Effector memory CD8-positive, alpha-beta T cell (primary cell): ENCODE measurements around the gene CNNM1.

ENCODE experiments used
- ATAC-seq: fragments of 150-1000 bp; cut with Tn5 transposase; replicated peaks from 2 replicates; pipeline ENCODE4 v1.10.0; 2021; ENCODE audit warnings: mild to moderate bottlenecking, moderate library complexity
- DNase-seq, 3 experiments: peaks; one replicate each; pipeline ENCODE4 v3.0.0; 2021
- H3K27ac Mint-ChIP-seq, 2 donors: one replicate each; pipeline ENCODE4 v1.8.0; 2022; ENCODE audit warnings: mild to moderate bottlenecking in 2 of 2, mixed read lengths in 2 of 2, moderate library complexity in 2 of 2
- H3K27me3 Mint-ChIP-seq, 2 donors: one replicate each; pipeline ENCODE4 v1.8.0; 2022; ENCODE audit warnings: mixed read lengths in 2 of 2
- H3K36me3 Mint-ChIP-seq: one replicate; pipeline ENCODE4 v1.8.0; 2022; ENCODE audit warnings: mild to moderate bottlenecking, moderate library complexity, mixed read lengths; ENCODE audit not compliant: insufficient read depth
- H3K4me1 Mint-ChIP-seq, 2 donors: one replicate each; pipeline ENCODE4 v1.8.0; 2022; ENCODE audit warnings: low read depth in 2 of 2, mixed read lengths in 2 of 2
- H3K4me3 Mint-ChIP-seq, 2 donors: one replicate each; pipeline ENCODE4 v1.8.0; 2022; ENCODE audit warnings: mild to moderate bottlenecking in 2 of 2, mixed read lengths in 2 of 2, moderate library complexity in 2 of 2
- H3K9me3 Mint-ChIP-seq, 2 donors: one replicate each; pipeline ENCODE4 v1.8.0; 2022; ENCODE audit warnings: mixed read lengths in 2 of 2

Gene CNNM1

DNA sequence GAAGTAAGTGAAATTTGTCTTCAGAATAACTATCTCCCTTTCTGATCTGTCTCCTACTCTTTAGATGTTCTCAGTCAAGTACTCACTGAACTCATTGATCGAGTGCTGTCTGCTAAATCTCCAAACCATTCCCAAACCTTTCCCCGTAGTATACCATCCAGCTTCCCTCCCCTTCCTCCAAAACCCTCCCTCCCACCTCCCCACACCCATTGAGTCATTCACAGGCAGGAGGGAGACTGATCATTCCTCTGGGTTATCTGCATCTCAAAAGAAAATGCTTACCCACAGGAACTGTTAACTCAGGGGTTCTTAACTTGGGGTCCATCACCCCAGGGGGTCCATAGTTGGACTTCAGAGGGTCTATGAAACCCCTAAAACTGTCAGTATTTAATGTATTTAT is 63.9 kb downstream of the CNNM1 start:
- H3K27me3 Mint-ChIP-seq: peaks cover 8 to 12% of the 10 kb centered on the region in 2 donors
- peak overlapping the region in 1 of 2 donors; percentile 42 for H3K27ac Mint-ChIP-seq
- H3K4me1 Mint-ChIP-seq: peaks cover 2 to 4% of the 10 kb centered on the region in 2 donors
- H3K36me3 Mint-ChIP-seq: peaks cover 9% of the 10 kb centered on the region
- H3K9me3 Mint-ChIP-seq: no peaks in the 10 kb centered on the region
- no peak for ATAC-seq
- no peak for DNase-seq
- no peak overlapping the region for H3K4me3 Mint-ChIP-seq

DNA sequence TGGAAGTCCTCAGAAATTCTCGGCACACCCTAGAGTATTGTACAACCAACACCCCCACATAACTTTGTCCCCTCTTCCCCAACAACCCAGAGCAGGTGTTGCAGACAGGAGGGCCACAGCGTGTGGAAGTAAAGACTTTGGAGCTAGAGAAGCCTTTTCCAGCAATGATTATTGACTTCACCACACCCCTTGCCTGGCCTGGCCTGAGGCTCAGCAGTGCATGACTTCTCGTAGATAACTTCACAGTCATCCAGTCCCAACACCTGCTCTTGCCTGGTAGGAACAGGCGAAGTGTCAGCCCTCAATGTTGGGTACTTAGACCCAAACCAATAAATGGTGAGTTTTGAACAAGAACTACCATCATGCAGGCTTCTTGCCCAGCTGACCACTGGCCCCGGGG is 64.5 kb downstream of the CNNM1 start:
- ATAC-seq: no peak
- H3K4me3 Mint-ChIP-seq: no peak overlapping the region
- H3K36me3 Mint-ChIP-seq: peaks cover 14% of the 10 kb centered on the region
- no peak overlapping the region for H3K27ac Mint-ChIP-seq
- DNase-seq: no peak
- no peaks in the 10 kb centered on the region for H3K9me3 Mint-ChIP-seq
- peaks cover 2 to 4% of the 10 kb centered on the region in 2 donors for H3K4me1 Mint-ChIP-seq
- peaks cover 6 to 12% of the 10 kb centered on the region in 2 donors for H3K27me3 Mint-ChIP-seq

DNA sequence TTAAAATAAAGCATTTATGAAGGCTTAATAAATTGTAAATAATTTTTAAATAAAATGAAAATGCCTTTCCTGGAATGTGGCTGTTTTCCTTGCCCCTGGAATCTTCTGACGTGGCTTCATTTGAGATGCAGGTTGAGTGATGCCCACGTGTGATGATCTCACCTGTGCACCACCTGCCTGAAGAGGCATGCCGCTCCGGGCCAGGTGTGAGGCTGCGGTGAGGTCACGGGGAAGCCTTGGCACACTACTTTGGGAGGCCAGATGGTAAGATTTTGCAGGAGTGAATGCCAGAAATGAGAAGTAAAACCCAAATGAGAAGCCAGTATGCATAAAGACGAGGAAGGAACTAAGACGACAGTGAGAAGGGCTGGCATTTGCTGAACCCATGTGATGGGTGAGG is 65.1 kb downstream of the CNNM1 start:
- no peak for DNase-seq
- Mint-ChIP-seq H3K27me3 (peaks cover 6 to 12% of the 10 kb centered on the region in 2 donors), H3K9me3 (no peaks in the 10 kb centered on the region), H3K36me3 (peaks cover 14% of the 10 kb centered on the region), H3K27ac (no peak overlapping the region), H3K4me3 (no peak overlapping the region), H3K4me1 (peaks cover 2 to 4% of the 10 kb centered on the region in 2 donors)
- no peak for ATAC-seq

DNA sequence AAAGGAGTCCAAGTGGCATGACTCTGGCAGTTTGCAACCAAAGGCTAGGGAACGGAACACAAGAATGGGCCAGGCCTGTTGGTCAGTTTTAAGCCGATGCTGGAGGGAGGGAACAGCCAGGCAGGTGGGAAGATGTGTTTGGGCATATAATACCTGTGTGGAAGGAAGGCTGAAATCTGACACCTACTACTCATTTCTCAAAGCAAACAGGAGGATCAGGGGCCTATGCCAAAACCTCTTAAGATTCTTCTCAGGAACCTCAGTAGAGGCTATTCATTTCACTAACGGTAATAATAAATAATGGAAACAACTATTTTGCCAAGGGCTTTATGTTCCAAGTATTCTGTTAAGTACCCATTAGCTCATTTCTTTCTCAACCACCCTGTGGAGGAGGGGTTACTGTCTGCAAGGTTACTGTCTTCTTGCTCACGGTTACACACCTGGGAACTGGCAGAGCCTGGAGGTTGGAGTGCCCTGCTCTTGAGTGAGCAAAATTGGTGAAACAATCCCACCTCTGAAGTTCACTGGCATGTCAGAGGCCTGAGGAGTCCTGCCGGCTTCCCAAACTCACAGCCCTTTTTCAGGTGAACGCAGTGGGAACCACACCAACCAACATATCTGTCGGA is 65.7 kb downstream of the CNNM1 start:
- H3K4me1 Mint-ChIP-seq: peaks cover 2 to 4% of the 10 kb centered on the region in 2 donors
- DNase-seq: no peak
- no peaks in the 10 kb centered on the region for H3K9me3 Mint-ChIP-seq
- peaks cover 14% of the 10 kb centered on the region for H3K36me3 Mint-ChIP-seq
- H3K27ac Mint-ChIP-seq: no peak overlapping the region
- no peak overlapping the region for H3K4me3 Mint-ChIP-seq
- ATAC-seq: no peak
- H3K27me3 Mint-ChIP-seq: peaks cover 6 to 8% of the 10 kb centered on the region in 2 donors

DNA sequence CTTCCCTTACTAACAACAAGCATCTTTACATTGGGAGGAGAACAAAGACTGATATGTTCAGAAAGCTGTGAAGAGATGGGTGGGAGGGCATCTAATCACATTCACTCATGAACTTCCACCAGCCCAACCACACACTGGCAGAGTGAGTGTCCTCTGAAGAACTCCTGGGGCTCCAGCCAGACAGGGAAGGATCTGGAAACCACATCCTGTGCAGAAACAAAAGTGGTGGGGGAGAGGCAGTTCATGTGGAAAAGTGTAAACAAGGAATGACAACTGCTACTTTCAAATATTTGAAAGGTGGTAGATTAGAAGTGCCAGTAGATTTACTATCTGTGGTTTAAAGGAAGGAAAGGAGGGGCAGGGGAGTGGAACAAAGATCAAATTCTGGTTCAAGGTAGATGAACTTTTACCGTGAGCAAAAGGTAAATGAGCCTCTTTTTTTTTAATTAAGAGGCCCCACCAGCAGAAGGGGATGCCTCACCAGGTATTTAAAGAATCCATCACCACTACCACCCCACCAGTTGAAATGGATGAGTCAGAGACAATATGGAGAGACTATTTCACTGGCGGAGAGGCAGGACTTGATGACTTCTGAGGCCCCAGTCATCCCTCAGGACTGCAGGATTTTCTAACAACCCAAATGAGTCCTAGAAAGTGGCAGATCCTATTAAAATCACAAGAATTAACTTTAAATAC is 66.7 kb downstream of the CNNM1 start:
- no peaks in the 10 kb centered on the region for H3K27me3 Mint-ChIP-seq
- no peak overlapping the region for H3K4me3 Mint-ChIP-seq
- peaks cover 20% of the 10 kb centered on the region for H3K36me3 Mint-ChIP-seq
- H3K27ac Mint-ChIP-seq: peak overlapping the region; percentile 33 to 87
- ATAC-seq (no peak), DNase-seq (no peak)
- H3K4me1 Mint-ChIP-seq: peaks cover 2 to 4% of the 10 kb centered on the region in 2 donors
- H3K9me3 Mint-ChIP-seq: no peaks in the 10 kb centered on the region

DNA sequence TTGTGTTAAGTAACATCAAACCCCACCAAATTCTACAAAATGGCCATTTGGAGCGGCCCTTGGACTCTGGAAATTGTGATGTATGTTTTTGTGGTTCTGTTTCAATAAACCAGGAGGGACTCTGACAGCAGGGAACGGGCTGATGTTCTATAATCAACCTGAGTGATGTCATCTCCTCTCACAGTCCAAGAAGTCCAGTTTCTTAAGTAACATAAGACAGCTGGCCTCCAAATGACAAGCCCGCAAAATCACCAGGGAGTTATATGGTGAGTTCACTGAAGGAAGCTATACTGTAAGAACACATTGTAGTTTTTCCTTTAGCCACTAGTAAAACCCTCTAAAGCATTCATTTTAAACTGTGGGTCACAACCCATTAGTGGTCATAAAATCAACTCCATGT is 67.3 kb downstream of the CNNM1 start:
- peaks cover 24% of the 10 kb centered on the region for H3K36me3 Mint-ChIP-seq
- H3K4me1 Mint-ChIP-seq: peaks cover 2 to 4% of the 10 kb centered on the region in 2 donors
- ATAC-seq: no peak
- no peaks in the 10 kb centered on the region for H3K9me3 Mint-ChIP-seq
- H3K4me3 Mint-ChIP-seq: no peak overlapping the region
- H3K27me3 Mint-ChIP-seq: no peaks in the 10 kb centered on the region
- DNase-seq: no peak
- H3K27ac Mint-ChIP-seq: no peak overlapping the region

DNA sequence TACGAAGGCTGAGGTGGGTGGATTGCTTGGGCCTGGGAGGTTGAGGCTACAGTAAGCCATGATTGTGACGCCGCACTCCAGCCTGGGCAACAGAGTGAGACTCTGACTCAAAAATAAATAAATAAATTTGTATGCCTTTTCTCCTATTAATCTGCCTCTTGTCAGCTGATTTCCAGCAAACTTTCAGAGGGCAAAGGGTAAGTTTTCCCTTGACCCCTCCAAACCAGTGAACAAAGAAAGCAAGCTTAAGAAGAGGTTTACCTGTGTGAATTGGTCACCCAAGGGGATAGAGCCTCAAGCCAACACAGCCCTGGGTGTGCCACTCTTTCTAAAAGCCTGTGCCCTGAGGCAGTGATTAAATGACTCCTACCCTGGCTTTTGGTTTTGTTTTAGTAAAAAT is 70.5 kb downstream of the CNNM1 start:
- ATAC-seq (no peak), DNase-seq (no peak)
- no peaks in the 10 kb centered on the region for H3K4me1 Mint-ChIP-seq
- H3K36me3 Mint-ChIP-seq: peaks cover 34% of the 10 kb centered on the region
- peak overlapping the region in 1 of 2 donors; percentile 25 for H3K27ac Mint-ChIP-seq
- no peak overlapping the region for H3K4me3 Mint-ChIP-seq
- H3K9me3 Mint-ChIP-seq: no peaks in the 10 kb centered on the region
- H3K27me3 Mint-ChIP-seq: no peaks in the 10 kb centered on the region

DNA sequence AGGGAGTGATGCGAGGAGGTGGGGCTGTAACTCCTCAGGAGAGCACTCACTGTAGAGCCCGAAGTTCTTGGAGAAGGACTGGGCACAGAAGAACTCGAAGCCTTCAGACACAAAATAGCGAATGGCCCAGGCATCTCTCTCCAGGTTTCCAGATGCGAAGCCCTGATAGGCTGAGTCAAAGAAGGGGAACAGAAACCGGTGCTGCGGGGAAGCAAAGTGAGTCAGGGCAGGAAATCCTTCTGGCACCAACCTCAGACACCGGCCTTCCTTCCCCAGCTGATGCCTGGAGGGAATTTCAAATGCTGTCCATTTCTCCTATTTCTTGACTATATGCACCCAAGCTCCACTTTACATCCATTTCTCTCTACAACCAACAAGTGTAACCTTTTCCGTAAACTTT is 74.5 kb downstream of the CNNM1 start:
- Mint-ChIP-seq H3K27me3 (no peaks in the 10 kb centered on the region), H3K27ac (no peak overlapping the region), H3K36me3 (peaks cover 25% of the 10 kb centered on the region), H3K4me3 (no peak overlapping the region), H3K4me1 (no peaks in the 10 kb centered on the region), H3K9me3 (no peaks in the 10 kb centered on the region)
- DNase-seq (no peak), ATAC-seq (no peak)

DNA sequence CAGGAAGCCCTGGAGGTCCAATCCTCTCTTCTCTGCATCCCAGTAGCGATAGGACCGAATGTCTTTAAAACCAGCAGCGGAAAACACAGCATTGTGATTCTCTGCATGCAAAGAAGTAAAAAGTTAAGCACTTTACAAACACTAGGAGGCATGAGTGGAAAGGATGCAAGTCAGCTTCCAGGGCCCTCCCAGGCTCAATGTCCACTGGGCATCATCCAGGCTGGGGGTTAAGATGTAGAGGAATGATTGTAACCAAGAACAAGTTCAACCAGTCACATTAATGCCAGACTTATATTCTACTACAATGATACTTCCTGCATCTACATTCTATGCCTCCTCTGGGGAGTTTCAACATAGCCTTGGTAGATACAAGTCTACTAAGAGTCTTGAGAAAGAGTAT is 77.0 kb downstream of the CNNM1 start:
- Mint-ChIP-seq H3K4me3 (no peak overlapping the region), H3K9me3 (no peaks in the 10 kb centered on the region), H3K27me3 (no peaks in the 10 kb centered on the region), H3K27ac (no peak overlapping the region), H3K36me3 (peaks cover 18% of the 10 kb centered on the region), H3K4me1 (no peaks in the 10 kb centered on the region)
- DNase-seq (no peak), ATAC-seq (no peak)

DNA sequence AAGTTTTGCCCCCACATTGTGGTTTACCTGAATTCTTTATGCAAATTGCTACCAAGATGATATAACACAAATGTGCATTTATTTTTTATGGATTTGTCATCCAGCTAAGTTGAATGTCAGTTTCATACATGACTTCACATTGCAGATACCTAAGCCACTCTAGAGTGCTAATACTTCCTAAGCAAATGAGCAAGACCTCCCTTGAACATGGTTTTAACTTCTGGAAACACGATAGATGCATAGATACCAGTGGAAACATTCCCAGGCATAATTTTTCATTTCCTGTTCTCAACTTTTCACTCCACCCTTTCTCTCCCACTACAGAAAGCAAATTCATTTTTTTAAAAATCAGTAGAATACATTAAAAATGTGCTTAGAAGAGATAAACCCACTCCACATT is 81.0 kb downstream of the CNNM1 start:
- ATAC-seq: no peak
- H3K4me1 Mint-ChIP-seq: peaks cover 6 to 12% of the 10 kb centered on the region in 2 donors
- H3K27me3 Mint-ChIP-seq: no peaks in the 10 kb centered on the region

DNA sequence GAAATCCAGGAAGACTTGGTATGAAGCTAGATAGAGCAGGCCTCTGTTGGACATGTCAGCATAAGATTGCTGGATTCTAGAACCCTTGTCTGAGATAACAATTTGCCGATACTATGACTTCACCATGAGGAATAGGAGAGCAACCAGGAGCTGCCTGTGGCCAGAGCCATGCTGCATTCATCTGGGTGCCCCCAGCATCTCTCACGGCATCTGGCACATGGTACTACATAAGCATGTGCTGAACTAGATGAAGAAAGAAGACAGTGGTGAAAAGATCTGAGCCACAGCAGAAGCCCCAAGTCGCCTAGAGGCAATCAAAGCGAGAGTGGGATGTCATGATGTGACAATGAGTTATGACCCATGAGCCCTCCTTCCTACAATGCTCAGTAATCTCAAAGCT is 81.7 kb downstream of the CNNM1 start:
- H3K27ac Mint-ChIP-seq: no peak overlapping the region
- no peaks in the 10 kb centered on the region for H3K9me3 Mint-ChIP-seq
- H3K4me1 Mint-ChIP-seq: peaks cover 6 to 12% of the 10 kb centered on the region in 2 donors
- DNase-seq: no peak
- no peak for ATAC-seq
- no peak overlapping the region for H3K4me3 Mint-ChIP-seq
- H3K27me3 Mint-ChIP-seq: no peaks in the 10 kb centered on the region
- no peaks in the 10 kb centered on the region for H3K36me3 Mint-ChIP-seq

More for the DNA sequence above, 81.0 kb downstream of the CNNM1 start:
- H3K4me3 Mint-ChIP-seq: no peak overlapping the region
- H3K36me3 Mint-ChIP-seq: no peaks in the 10 kb centered on the region
- no peak for DNase-seq
- H3K9me3 Mint-ChIP-seq: no peaks in the 10 kb centered on the region
- no peak overlapping the region for H3K27ac Mint-ChIP-seq

DNA sequence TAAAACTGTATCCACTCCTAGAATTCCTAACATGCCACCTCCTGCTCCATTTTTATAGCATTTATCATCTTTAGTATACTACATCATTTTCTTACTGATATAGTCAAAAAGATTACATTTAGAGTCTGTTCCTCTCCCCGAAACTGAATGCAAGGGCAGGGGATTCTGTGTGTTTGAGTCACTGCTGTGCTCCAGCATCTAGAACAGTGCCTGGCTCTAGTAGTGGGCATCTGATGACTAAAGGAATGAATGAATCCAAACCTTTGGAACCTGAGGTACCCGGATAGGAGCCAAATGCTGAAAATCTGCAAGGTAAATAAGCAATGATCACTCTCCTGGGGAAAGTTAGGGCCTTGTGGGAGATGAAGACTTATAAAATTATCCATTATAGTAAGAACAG is 82.4 kb downstream of the CNNM1 start:
- Mint-ChIP-seq H3K9me3 (no peaks in the 10 kb centered on the region), H3K4me1 (peaks cover 8 to 12% of the 10 kb centered on the region in 2 donors), H3K27ac (peak overlapping the region in 1 of 2 donors; percentile 80), H3K4me3 (no peak overlapping the region), H3K27me3 (no peaks in the 10 kb centered on the region), H3K36me3 (no peaks in the 10 kb centered on the region)
- no peak for DNase-seq
- no peak for ATAC-seq

DNA sequence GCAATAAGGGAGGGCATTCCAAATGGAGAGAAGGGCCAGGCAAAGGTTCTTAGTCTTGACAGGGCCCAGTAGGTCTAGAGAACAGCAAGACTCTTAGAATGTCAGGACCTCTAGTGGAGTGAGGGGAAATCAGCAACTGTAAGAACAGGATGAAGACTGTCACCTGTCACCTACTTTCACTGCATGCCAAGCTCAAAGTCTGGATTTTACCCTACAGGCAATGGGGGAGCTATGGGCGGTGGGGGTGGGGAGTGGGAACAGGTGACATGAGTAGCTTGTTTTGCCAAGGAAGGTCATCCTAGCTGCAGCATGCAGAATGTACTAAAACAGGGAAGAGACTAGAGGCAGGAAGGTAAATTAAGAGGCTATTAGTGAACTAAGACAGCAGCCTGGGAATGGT is 82.9 kb downstream of the CNNM1 start:
- H3K36me3 Mint-ChIP-seq: no peaks in the 10 kb centered on the region
- no peak overlapping the region for H3K4me3 Mint-ChIP-seq
- DNase-seq (no peak), ATAC-seq (no peak)
- H3K27me3 Mint-ChIP-seq: no peaks in the 10 kb centered on the region
- H3K27ac Mint-ChIP-seq: peak overlapping the region; percentile 41 to 80
- no peaks in the 10 kb centered on the region for H3K9me3 Mint-ChIP-seq
- H3K4me1 Mint-ChIP-seq: peaks cover 8 to 12% of the 10 kb centered on the region in 2 donors

DNA sequence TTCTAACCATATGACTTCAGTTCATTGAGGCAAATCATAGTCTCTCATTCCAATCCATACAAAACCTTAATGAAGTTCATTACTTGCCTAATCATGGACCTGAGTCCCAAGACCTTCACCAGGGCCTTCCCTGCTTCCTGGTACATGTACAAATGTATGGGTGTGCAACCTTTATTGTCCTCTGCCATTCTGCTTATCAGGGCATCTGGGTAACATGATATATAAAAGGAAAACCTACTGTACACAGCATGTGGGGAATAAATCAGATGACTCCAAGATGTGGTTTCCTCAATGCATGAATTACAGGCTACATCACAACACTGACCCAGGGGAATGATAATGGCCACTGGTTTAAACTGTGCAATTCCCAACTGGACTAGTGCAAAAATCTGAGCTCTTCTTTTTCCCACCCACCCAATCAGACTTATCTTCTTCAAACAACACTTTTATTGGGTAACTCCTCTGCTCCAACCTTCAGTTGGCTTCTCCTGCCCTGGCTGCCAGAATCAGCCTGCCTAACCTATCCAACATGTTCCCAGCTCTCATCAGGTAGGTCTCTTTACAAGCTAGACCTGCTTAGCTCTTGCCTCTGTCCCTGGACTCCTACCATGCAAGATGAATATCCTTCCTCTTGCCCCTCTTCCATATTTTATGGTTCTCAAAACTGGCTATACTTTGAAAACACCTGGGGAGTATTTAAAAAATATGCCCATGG is 89.9 kb downstream of the CNNM1 start:
- H3K36me3 Mint-ChIP-seq: peaks cover 23% of the 10 kb centered on the region
- ATAC-seq (no peak), DNase-seq (no peak)
- H3K4me1 Mint-ChIP-seq: peaks cover 4 to 10% of the 10 kb centered on the region in 2 donors
- no peak overlapping the region for H3K4me3 Mint-ChIP-seq
- peak overlapping the region in 1 of 2 donors; percentile 44 for H3K27ac Mint-ChIP-seq
- no peaks in the 10 kb centered on the region for H3K27me3 Mint-ChIP-seq
- no peaks in the 10 kb centered on the region for H3K9me3 Mint-ChIP-seq
